Endothelial cell of umbilical vein (primary cell): ENCODE measurements around the gene MIER2.

Source experiments
- CTCF ChIP-seq, 2 donors: IDR thresholded peaks; 1 replicate in 1 of 2; 2 replicates in 1 of 2; pipeline ENCODE4 v1.5.1; 2011; ENCODE audit warnings: low read length in 2 of 2, mild to moderate bottlenecking in 2 of 2, moderate library complexity in 2 of 2, control low read depth in 1 of 2, inconsistent platforms in 1 of 2, low read depth in 1 of 2; ENCODE audit not compliant: insufficient read depth in 1 of 2; ENCODE audit errors: extremely low read depth in 1 of 2
- EZH2 ChIP-seq: IDR thresholded peaks from 2 replicates; pipeline ENCODE4 v1.6.1; 2012; ENCODE audit warnings: borderline replicate concordance, low read depth, mild to moderate bottlenecking, moderate library complexity, low read length, inconsistent platforms; ENCODE audit not compliant: severe bottlenecking
- FOS ChIP-seq: IDR thresholded peaks from 2 replicates; pipeline ENCODE4 v1.6.1; 2011; ENCODE audit warnings: mild to moderate bottlenecking, low read length, moderate library complexity, borderline replicate concordance; ENCODE audit not compliant: insufficient read depth
- JUN ChIP-seq: IDR thresholded peaks from 2 replicates; pipeline ENCODE4 v1.6.1; 2011; ENCODE audit warnings: borderline replicate concordance, low read depth; ENCODE audit not compliant: insufficient read length, insufficient read depth
- MAX ChIP-seq: IDR thresholded peaks from 2 replicates; pipeline ENCODE4 v1.6.1; 2011; ENCODE audit not compliant: insufficient read depth, insufficient read length
- POLR2A ChIP-seq: IDR thresholded peaks from 2 replicates; pipeline ENCODE4 v1.6.1; 2012; ENCODE audit warnings: low read depth, mild to moderate bottlenecking, control low read depth, low read length

GRCh38 chr19:359653-359925, 15.0 kb upstream of the MIER2 start:
- TF ChIP-seq CTCF (IDR thresholded peaks at IDR 0.05; ENCODE audit: extremely low read depth in 1 of 2, insufficient read depth in 1 of 2, low read depth in 1 of 2, low read length in 2 of 2) = no peak
- no peak for TF ChIP-seq JUN
- no peak for TF ChIP-seq EZH2
- TF ChIP-seq POLR2A = no peak
- no peak for TF ChIP-seq FOS
- no peak for TF ChIP-seq MAX
